Measurements from ENCODE around the gene LRRC57. TPM values are rescaled to one million over a fixed set of nuclear protein-coding genes. Genes with fewer than 3 reads are reported as not detected.

The LRRC57 gene
- total RNA-seq, 1 donor from 2014 or later: 14.7 TPM

GRCh38 chr15:42590619-42591237, 42.1 kb upstream of the LRRC57 start:
- H3K4me3 ChIP-seq (ENCODE audit: low read depth, low read length): no peak overlapping the region
- no peak for TF ChIP-seq CTCF (conservative IDR thresholded peaks at IDR 0.05; ENCODE audit: low read depth, low read length)
- DNase-seq (ENCODE audit: low read depth): no peak

- no peak for DNase-seq (ENCODE audit: low read depth)
- H3K4me3 ChIP-seq (ENCODE audit: low read depth, low read length): no peak overlapping the region
- TF ChIP-seq CTCF (conservative IDR thresholded peaks at IDR 0.05; ENCODE audit: low read depth, low read length): no peak
Measured at GRCh38 chr15:42584031-42584765, 35.6 kb upstream of the LRRC57 start.

- H3K4me3 ChIP-seq (ENCODE audit: low read depth, low read length): no peak overlapping the region
- TF ChIP-seq CTCF (conservative IDR thresholded peaks at IDR 0.05; ENCODE audit: low read depth, low read length): no peak
Measured at GRCh38 chr15:42582569-42583375, 34.2 kb upstream of the LRRC57 start.

GRCh38 chr15:42581272-42581730, 32.7 kb upstream of the LRRC57 start:
- peak overlapping the region; percentile 60 for H3K4me3 ChIP-seq (ENCODE audit: low read depth, low read length)
- DNase-seq (ENCODE audit: low read depth): no peak
- TF ChIP-seq CTCF (conservative IDR thresholded peaks at IDR 0.05; ENCODE audit: low read depth, low read length): no peak

More at GRCh38 chr15:42582569-42583375, 34.2 kb upstream of the LRRC57 start:
- DNase-seq (ENCODE audit: low read depth): no peak

- no peak overlapping the region for H3K4me3 ChIP-seq (ENCODE audit: low read depth, low read length)
- DNase-seq (ENCODE audit: low read depth): no peak
- TF ChIP-seq CTCF (conservative IDR thresholded peaks at IDR 0.05; ENCODE audit: low read depth, low read length): no peak
Measured at GRCh38 chr15:42578984-42579537, 30.5 kb upstream of the LRRC57 start.

- no peak overlapping the region for H3K4me3 ChIP-seq (ENCODE audit: low read depth, low read length)
- no peak for DNase-seq (ENCODE audit: low read depth)
- TF ChIP-seq CTCF (conservative IDR thresholded peaks at IDR 0.05; ENCODE audit: low read depth, low read length): no peak
Measured at GRCh38 chr15:42577514-42578031, 29.0 kb upstream of the LRRC57 start.
